ENCODE measurements around the gene SERPING1. TPM values are rescaled to one million over a fixed set of nuclear protein-coding genes. Genes with fewer than 3 reads are reported as not detected.

The SERPING1 gene
- total RNA-seq, 1 donor from 2014 or later, result 62.5 TPM

DNA sequence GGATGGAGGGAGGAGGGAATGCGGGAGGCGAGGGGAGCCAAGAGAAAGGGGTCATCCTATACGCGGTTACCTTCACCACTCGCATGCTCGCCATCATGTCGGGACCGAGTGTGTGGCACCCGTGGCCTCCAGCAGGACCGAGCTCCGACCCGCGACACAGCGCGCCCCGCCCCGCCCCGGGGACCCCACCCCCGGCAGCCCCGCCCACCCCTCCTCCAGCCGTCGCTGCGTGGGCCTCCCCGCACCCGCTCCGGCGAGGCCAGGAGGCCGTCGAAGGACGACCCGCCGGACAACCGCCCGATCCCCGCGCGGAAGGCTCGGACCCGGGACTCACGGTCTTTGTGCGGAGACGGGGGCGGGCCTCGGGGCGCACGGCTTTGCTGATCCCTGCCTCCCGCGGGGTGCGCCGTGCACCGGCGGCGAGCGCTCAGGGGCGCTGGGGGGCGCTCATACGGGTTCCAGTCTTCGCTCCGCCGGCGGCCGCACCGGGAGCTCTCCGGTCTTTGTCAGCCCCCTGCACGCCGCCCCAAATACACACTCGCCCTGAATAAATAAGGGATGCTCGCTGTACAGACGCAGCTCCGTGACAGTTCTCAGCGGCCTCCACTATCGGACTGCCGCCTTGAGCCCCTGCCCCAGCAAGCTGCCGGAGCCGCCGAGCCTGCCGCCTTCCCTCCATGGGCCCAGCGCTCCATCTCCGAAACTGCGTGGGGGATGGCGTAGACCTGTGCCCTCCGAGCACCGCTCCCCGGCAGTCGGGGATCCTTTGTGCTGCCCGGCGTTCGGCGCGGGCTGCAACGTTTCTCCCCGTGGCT is 29.8 kb upstream of the SERPING1 start, which contains the start of gene UBE2L6:
TSS of gene UBE2L6 (minus strand) at position 158 of the 815 bp plus-strand sequence. CDS start at position 97, 61 bp downstream.
- peaks cover 6% of the 10 kb centered on the region for H3K36me3 Mint-ChIP-seq (ENCODE audit: low read depth, unreplicated experiment)
- Histone ChIP-seq H3K79me2 (ENCODE audit: insufficient read depth, low read length) (no peaks in the 10 kb centered on the region), H3K4me2 (ENCODE audit: low read length) (peak within 1 kb of the TSS; percentile 88), H3K27ac (ENCODE audit: low read depth, low read length) (no peak within 1 kb of the TSS), H3K4me1 (ENCODE audit: insufficient read depth, low read length) (peaks cover 9% of the 10 kb centered on the region), H3K4me3 (ENCODE audit: insufficient read depth, low read depth, low read length) (peak within 1 kb of the TSS; percentile 67), H3K27me3 (ENCODE audit: insufficient read depth, low read length) (no peaks in the 10 kb centered on the region), H4K20me1 (ENCODE audit: insufficient read depth, low read length) (no peaks in the 10 kb centered on the region), H3K9me3 (ENCODE audit: insufficient read depth, low read depth, low read length) (no peaks in the 10 kb centered on the region), H2AFZ (ENCODE audit: low read depth, low read length) (peak within 1 kb of the TSS; percentile 96), H3K36me3 (ENCODE audit: insufficient read depth, low read length) (no peaks in the 10 kb centered on the region), H3K9ac (ENCODE audit: low read length) (peak within 1 kb of the TSS; percentile 81)
- DNase-seq (ENCODE audit: low read depth) (peak; percentile 8), FAIRE-seq (no peak)
- TF ChIP-seq, protein P1, sequence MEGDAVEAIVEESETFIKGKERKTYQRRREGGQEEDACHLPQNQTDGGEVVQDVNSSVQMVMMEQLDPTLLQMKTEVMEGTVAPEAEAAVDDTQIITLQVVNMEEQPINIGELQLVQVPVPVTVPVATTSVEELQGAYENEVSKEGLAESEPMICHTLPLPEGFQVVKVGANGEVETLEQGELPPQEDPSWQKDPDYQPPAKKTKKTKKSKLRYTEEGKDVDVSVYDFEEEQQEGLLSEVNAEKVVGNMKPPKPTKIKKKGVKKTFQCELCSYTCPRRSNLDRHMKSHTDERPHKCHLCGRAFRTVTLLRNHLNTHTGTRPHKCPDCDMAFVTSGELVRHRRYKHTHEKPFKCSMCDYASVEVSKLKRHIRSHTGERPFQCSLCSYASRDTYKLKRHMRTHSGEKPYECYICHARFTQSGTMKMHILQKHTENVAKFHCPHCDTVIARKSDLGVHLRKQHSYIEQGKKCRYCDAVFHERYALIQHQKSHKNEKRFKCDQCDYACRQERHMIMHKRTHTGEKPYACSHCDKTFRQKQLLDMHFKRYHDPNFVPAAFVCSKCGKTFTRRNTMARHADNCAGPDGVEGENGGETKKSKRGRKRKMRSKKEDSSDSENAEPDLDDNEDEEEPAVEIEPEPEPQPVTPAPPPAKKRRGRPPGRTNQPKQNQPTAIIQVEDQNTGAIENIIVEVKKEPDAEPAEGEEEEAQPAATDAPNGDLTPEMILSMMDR (IDR thresholded peaks at IDR 0.05; ENCODE audit: insufficient read depth, low read depth, low read length), result no peak
- TF ChIP-seq EZH2 (IDR thresholded peaks at IDR 0.05; ENCODE audit: insufficient read depth, low read length), result no peak
- peaks cover 1% of the 10 kb centered on the region for H3K9me3 Mint-ChIP-seq (ENCODE audit: unreplicated experiment)
- no peaks in the 10 kb centered on the region for H3K27me3 Mint-ChIP-seq (ENCODE audit: low read depth, unreplicated experiment)
- H3K27ac Mint-ChIP-seq (ENCODE audit: unreplicated experiment), result peak within 1 kb of the TSS; percentile 82
- H3K4me1 Mint-ChIP-seq (ENCODE audit: low read depth, unreplicated experiment), result peaks cover 21% of the 10 kb centered on the region
- H3K4me3 Mint-ChIP-seq (ENCODE audit: unreplicated experiment), result peak within 1 kb of the TSS; percentile 94

DNA sequence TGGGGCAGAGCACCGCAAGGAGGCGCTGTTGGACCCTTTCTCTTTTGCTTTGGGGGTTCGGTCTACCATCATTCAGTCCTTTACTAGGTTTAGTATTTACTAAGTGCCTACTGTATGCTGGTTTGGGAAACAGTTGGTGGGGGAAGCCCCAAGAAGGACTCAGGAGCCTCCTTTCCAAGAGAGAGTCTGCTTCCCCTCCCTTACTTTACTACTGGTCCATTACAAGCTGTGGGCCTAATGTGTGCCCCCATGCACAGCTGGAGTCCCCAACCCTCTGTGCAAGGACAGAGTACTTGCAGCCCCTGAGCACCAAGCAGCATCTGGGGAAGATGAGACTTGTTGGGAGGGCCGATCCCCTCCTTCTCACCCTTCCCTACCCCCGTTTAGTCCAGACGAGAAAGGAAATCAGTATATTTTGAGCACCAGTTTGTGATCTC is 29.1 kb upstream of the SERPING1 start:
- H3K4me1 Mint-ChIP-seq (ENCODE audit: low read depth, unreplicated experiment), result peaks cover 20% of the 10 kb centered on the region
- H3K27me3 Mint-ChIP-seq (ENCODE audit: low read depth, unreplicated experiment), result no peaks in the 10 kb centered on the region
- peak overlapping the region; percentile 94 for H3K4me3 Mint-ChIP-seq (ENCODE audit: unreplicated experiment)
- Histone ChIP-seq H3K36me3 (ENCODE audit: insufficient read depth, low read length) (no peaks in the 10 kb centered on the region), H3K9me3 (ENCODE audit: insufficient read depth, low read depth, low read length) (no peaks in the 10 kb centered on the region), H2AFZ (ENCODE audit: low read depth, low read length) (peak overlapping the region; percentile 96), H3K4me3 (ENCODE audit: insufficient read depth, low read depth, low read length) (peak overlapping the region; percentile 67), H3K79me2 (ENCODE audit: insufficient read depth, low read length) (no peaks in the 10 kb centered on the region), H3K9ac (ENCODE audit: low read length) (peak overlapping the region; percentile 78), H3K4me2 (ENCODE audit: low read length) (peak overlapping the region; percentile 88), H3K27ac (ENCODE audit: low read depth, low read length) (no peak overlapping the region), H3K4me1 (ENCODE audit: insufficient read depth, low read length) (peaks cover 9% of the 10 kb centered on the region), H4K20me1 (ENCODE audit: insufficient read depth, low read length) (no peaks in the 10 kb centered on the region), H3K27me3 (ENCODE audit: insufficient read depth, low read length) (no peaks in the 10 kb centered on the region)
- TF ChIP-seq, protein P1 (IDR thresholded peaks at IDR 0.05; ENCODE audit: insufficient read depth, low read depth, low read length), result peak; percentile 84
- TF ChIP-seq EZH2 (IDR thresholded peaks at IDR 0.05; ENCODE audit: insufficient read depth, low read length), result no peak
- H3K36me3 Mint-ChIP-seq (ENCODE audit: low read depth, unreplicated experiment), result peaks cover 6% of the 10 kb centered on the region
- DNase-seq (ENCODE audit: low read depth), result peak; percentile 27
- H3K9me3 Mint-ChIP-seq (ENCODE audit: unreplicated experiment), result peaks cover 1% of the 10 kb centered on the region
- H3K27ac Mint-ChIP-seq (ENCODE audit: unreplicated experiment), result peak overlapping the region; percentile 72
- no peak for FAIRE-seq

DNA sequence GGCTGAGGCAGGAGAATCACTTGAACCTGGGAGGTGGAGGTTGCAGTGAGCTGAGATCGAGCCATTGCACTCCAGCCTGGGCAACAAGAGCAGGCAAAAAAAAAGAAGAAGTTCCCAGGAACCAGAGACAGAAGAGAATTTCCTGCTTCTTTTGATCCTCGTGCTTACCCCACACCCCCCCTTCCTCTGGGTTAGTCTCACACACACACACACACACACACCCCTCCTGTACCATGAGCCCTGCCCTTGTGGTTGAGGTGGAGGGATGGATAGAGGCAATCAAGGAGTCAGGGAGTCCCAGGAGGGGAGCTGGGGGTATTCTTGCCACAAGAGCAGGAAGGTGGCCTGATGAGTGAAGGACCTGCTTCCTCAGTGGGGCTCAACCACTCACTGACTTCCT is 25.9 kb upstream of the SERPING1 start:
- no peak for DNase-seq (ENCODE audit: low read depth)
- H3K4me2 ChIP-seq (ENCODE audit: low read length), result no peak overlapping the region
- peaks cover 9% of the 10 kb centered on the region for H3K4me1 ChIP-seq (ENCODE audit: insufficient read depth, low read length)
- no peak for FAIRE-seq
- H3K27me3 Mint-ChIP-seq (ENCODE audit: low read depth, unreplicated experiment), result peaks cover 12% of the 10 kb centered on the region
- no peak overlapping the region for H3K4me3 ChIP-seq (ENCODE audit: insufficient read depth, low read depth, low read length)
- no peak overlapping the region for H3K27ac ChIP-seq (ENCODE audit: low read depth, low read length)
- no peaks in the 10 kb centered on the region for H3K36me3 Mint-ChIP-seq (ENCODE audit: low read depth, unreplicated experiment)
- no peaks in the 10 kb centered on the region for H3K9me3 ChIP-seq (ENCODE audit: insufficient read depth, low read depth, low read length)
- no peaks in the 10 kb centered on the region for H3K79me2 ChIP-seq (ENCODE audit: insufficient read depth, low read length)
- H4K20me1 ChIP-seq (ENCODE audit: insufficient read depth, low read length), result no peaks in the 10 kb centered on the region
- no peak overlapping the region for H2AFZ ChIP-seq (ENCODE audit: low read depth, low read length)
- peaks cover 12% of the 10 kb centered on the region for H3K4me1 Mint-ChIP-seq (ENCODE audit: low read depth, unreplicated experiment)
- no peak overlapping the region for H3K9ac ChIP-seq (ENCODE audit: low read length)
- no peak for TF ChIP-seq EZH2 (IDR thresholded peaks at IDR 0.05; ENCODE audit: insufficient read depth, low read length)
- TF ChIP-seq, protein P1 (IDR thresholded peaks at IDR 0.05; ENCODE audit: insufficient read depth, low read depth, low read length), result no peak
- H3K4me3 Mint-ChIP-seq (ENCODE audit: unreplicated experiment), result no peak overlapping the region
- H3K9me3 Mint-ChIP-seq (ENCODE audit: unreplicated experiment), result peaks cover 1% of the 10 kb centered on the region
- no peak overlapping the region for H3K27ac Mint-ChIP-seq (ENCODE audit: unreplicated experiment)
- H3K27me3 ChIP-seq (ENCODE audit: insufficient read depth, low read length), result peaks cover 5% of the 10 kb centered on the region
- H3K36me3 ChIP-seq (ENCODE audit: insufficient read depth, low read length), result no peaks in the 10 kb centered on the region
